Superior temporal gyrus (tissue), 1 donor: ENCODE measurements around the gene CSRP1.
A peak's percentile ranks its signal among the peaks of the same experiment; 100 is the strongest.
"Not testable (repeated sequence)": the region's sequence is repeated elsewhere in the genome, so short reads cannot be mapped to it uniquely, and the experiment has no call there.

ENCODE experiments used
- DNase-seq: peaks from one replicate; pipeline ENCODE4 v3.0.0-alpha.2; 2016; ENCODE audit errors: extremely low spot score

The CSRP1 gene

GRCh38 chr1:201478666-201479065 is 28.3 kb downstream of the CSRP1 start:
- not testable (repeated sequence) for DNase-seq

- DNase-seq: no peak
These were observed 30.1 kb downstream of the CSRP1 start for GRCh38 chr1:201476670-201477344.

- no peak for DNase-seq
These were observed 30.8 kb downstream of the CSRP1 start for GRCh38 chr1:201475915-201476669.

GRCh38 chr1:201475130-201475529 is 31.8 kb downstream of the CSRP1 start:
- no peak for DNase-seq

- no peak for DNase-seq
These were observed 33.6 kb downstream of the CSRP1 start for GRCh38 chr1:201473296-201473695.

GRCh38 chr1:201472321-201472720 is 34.6 kb downstream of the CSRP1 start:
- not testable (repeated sequence) for DNase-seq

GRCh38 chr1:201471772-201472171 is 35.2 kb downstream of the CSRP1 start:
- DNase-seq: no peak

- DNase-seq: no peak
These were observed 36.3 kb downstream of the CSRP1 start for GRCh38 chr1:201470581-201470980.

GRCh38 chr1:201469645-201470074 is 37.3 kb downstream of the CSRP1 start:
- DNase-seq: no peak

- DNase-seq: peak; percentile 81
These were observed 37.9 kb downstream of the CSRP1 start, which contains the start of gene PHLDA3 for GRCh38 chr1:201468844-201469644. PHLDA3 (minus strand) TSS chr1:201469188; CDS start chr1:201468786, 402 bp downstream.

GRCh38 chr1:201468501-201468843 is 38.5 kb downstream of the CSRP1 start:
- no peak for DNase-seq

GRCh38 chr1:201466492-201466891 is 40.4 kb downstream of the CSRP1 start:
- DNase-seq: no peak

GRCh38 chr1:201465698-201466290 is 41.1 kb downstream of the CSRP1 start:
- DNase-seq: no peak

- peak; percentile 86 for DNase-seq
These were observed 43.8 kb downstream of the CSRP1 start for GRCh38 chr1:201463071-201463552.

GRCh38 chr1:201461645-201462441 is 45.1 kb downstream of the CSRP1 start:
- peak; percentile 73 for DNase-seq

GRCh38 chr1:201460814-201461644 is 45.9 kb downstream of the CSRP1 start:
- DNase-seq: no peak

GRCh38 chr1:201459775-201460174 is 47.1 kb downstream of the CSRP1 start:
- no peak for DNase-seq

GRCh38 chr1:201459052-201459451 is 47.9 kb downstream of the CSRP1 start:
- DNase-seq: no peak

GRCh38 chr1:201457508-201457960 is 49.4 kb downstream of the CSRP1 start:
- DNase-seq: no peak
